Measurements from ENCODE around the gene GHRH. TPM values are rescaled to one million over a fixed set of nuclear protein-coding genes. Genes with fewer than 3 reads are reported as not detected.

Gene GHRH
- total RNA-seq, 1 experiment from 2014 or later, result not detected

GRCh38 chr20:37236462-37236861 is 25.2 kb downstream of the GHRH start:
- no peaks in the 10 kb centered on the region for H3K9me3 Mint-ChIP-seq
- Histone ChIP-seq H3K27me3 (ENCODE audit: insufficient read depth, low read length) (no peaks in the 10 kb centered on the region), H3K23ac (ENCODE audit: insufficient read length, low read depth, low read length) (no peak overlapping the region), H2AFZ (ENCODE audit: low read length) (no peak overlapping the region), H2BK12ac (ENCODE audit: insufficient read length, low read depth, low read length) (no peak overlapping the region), H4K5ac (ENCODE audit: insufficient read length, low read depth, low read length) (no peak overlapping the region), H3K9me3 (ENCODE audit: control insufficient read depth, low read depth, low read length) (no peaks in the 10 kb centered on the region), H3K79me1 (ENCODE audit: insufficient read depth, low read depth, low read length, poor library complexity, severe bottlenecking) (no peaks in the 10 kb centered on the region), H3K9ac (ENCODE audit: extremely low read depth, insufficient read length, low read length) (no peak overlapping the region), H2BK5ac (ENCODE audit: insufficient read length, low read length) (no peak overlapping the region), H3K4me2 (ENCODE audit: insufficient read depth, insufficient read length, low read length) (no peak overlapping the region), H2BK20ac (ENCODE audit: low read depth, low read length, poor library complexity, severe bottlenecking) (no peak overlapping the region), H2BK120ac (ENCODE audit: low read depth, low read length, poor library complexity, severe bottlenecking) (no peak overlapping the region), H4K91ac (ENCODE audit: insufficient read length, low read depth, low read length) (no peak overlapping the region), H4K20me1 (ENCODE audit: control insufficient read depth, insufficient read depth, insufficient read length) (no peaks in the 10 kb centered on the region), H3K14ac (ENCODE audit: insufficient read depth, low read length) (no peak overlapping the region), H3T11ph (ENCODE audit: low read length) (no peak overlapping the region), H3K4ac (ENCODE audit: low read depth, low read length) (no peak overlapping the region), H3K18ac (ENCODE audit: insufficient read length, low read depth, low read length) (no peak overlapping the region), H3K4me1 (ENCODE audit: insufficient read depth, low read length) (no peaks in the 10 kb centered on the region), H2AK5ac (ENCODE audit: insufficient read length, low read length) (no peak overlapping the region), H3K56ac (ENCODE audit: insufficient read length, low read depth, low read length) (no peak overlapping the region), H3K27ac (ENCODE audit: insufficient read length, low read depth, low read length) (no peak overlapping the region), H3K79me2 (ENCODE audit: insufficient read depth, low read length) (no peaks in the 10 kb centered on the region), H4K8ac (replicated peaks; ENCODE audit: insufficient read length, low read depth, low read length) (no peak overlapping the region), H3K23me2 (ENCODE audit: insufficient read length, low read depth, low read length, poor library complexity, severe bottlenecking) (no peaks in the 10 kb centered on the region), H2BK15ac (ENCODE audit: low read depth, low read length) (no peak overlapping the region)
- no peak for DNase-seq
- no peak for TF ChIP-seq CTCF (conservative IDR thresholded peaks at IDR 0.05)
- peaks cover 0 to 4% of the 10 kb centered on the region in 2 experiments; a peak in 2 of 4 replicates for H3K4me1 Mint-ChIP-seq
- H3K27ac Mint-ChIP-seq, result peak overlapping the region in 1 of 3 experiments; percentile 60; a peak in 1 of 7 replicates
- H3K27me3 Mint-ChIP-seq (ENCODE audit: low read depth), result no peaks in the 10 kb centered on the region
- peaks cover 56 to 97% (median 94%) of the 10 kb centered on the region in 3 experiments; a peak in 6 of 7 replicates for H3K36me3 Mint-ChIP-seq (ENCODE audit: insufficient read depth in 1 of 3, low read depth in 3 of 3)
- no CpG with 5 or more reads among the region's 4 CpGs for WGBS (ENCODE audit: extremely low coverage, insufficient read length, low lambda C conversion rate)
- H3K4me3 Mint-ChIP-seq, result no peak overlapping the region
